Activated CD8-positive, alpha-beta memory T cell treated with anti-CD3 and anti-CD28 coated beads, Interleukin-2, amount 50 U/mL, for 48 hours (primary cell): Measurements from ENCODE around the gene TRRAP.
"Not testable (repeated sequence)": the region's sequence is repeated elsewhere in the genome, so short reads cannot be mapped to it uniquely, and the experiment has no call there.

Experiments used
- DNase-seq: peaks from one replicate; pipeline ENCODE4 v3.0.0-alpha.2; 2020

TRRAP gene

DNA sequence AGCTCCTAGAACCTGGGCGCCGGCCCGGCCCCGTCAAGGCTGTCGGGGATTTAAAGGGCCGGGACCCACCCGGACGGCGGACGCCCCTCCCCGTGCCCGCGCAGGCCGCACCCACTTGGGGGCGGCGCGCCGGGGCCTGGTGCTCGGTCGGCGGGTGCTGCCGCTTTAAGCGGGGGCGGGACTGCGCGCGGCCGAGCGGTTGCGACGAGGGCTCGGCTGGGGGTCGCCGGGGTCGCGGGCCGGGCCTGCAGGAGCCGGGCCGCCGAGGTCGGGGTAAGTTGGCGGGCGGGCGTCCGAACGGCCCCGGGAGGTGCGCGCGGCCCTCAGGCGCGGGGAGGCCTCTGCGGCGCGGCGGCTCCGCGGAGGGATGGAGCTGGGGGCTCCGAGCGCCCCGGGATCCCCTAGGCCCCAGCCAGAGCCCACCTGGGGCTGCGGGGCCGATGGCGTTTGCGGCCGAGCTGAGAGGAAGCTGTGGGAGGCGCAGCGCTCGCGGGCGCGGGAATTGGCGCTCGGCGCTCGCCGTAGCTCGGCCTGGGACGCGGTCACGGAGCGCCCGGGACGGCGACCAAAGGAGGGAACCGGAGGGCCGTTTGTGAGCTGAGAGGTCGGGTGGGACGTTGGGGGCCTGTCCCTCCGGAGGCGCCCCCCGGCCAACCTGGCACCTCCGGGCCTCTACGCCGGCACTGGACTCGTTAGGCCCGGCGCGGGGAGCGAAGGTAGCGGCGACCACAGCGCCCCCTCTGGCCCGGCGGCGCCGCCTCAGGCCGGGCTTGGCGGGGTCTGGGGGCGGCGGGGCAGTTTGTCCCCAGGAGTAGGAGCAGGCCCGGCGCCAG, at the start of gene TRRAP:
Gene TRRAP, plus strand, starts transcription at position 168 of the 833 bp plus-strand sequence. CDS start 2,619 bp downstream, outside the sequence.
- peak; percentile 91 for DNase-seq

DNA sequence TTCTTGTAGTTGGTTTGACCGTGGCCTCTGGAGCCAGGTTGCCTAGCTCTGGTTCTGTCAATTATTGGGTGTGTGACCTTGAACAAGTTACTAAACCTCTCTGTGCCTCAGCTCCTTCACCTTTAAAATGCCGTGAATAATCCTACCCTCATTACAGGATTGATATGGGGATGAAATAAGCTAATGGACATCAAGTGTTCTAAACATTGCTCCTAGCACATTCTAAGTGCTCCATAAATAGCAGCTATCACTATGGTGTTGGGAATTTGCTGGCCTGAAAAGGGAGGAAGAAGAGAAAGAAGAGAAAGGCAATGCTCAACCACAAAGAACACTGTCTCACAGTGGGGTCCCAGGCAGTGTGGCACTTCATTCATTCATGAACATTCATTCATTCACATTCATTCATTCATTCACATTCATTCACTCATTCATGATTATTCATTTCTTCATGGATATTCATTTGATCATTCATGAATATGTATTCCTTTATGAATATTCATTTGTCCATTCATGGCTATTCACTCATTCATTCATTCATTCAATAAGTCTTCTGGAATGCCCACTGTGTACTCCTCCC, 47.3 kb upstream of the TRRAP start:
- no peak for DNase-seq

DNA sequence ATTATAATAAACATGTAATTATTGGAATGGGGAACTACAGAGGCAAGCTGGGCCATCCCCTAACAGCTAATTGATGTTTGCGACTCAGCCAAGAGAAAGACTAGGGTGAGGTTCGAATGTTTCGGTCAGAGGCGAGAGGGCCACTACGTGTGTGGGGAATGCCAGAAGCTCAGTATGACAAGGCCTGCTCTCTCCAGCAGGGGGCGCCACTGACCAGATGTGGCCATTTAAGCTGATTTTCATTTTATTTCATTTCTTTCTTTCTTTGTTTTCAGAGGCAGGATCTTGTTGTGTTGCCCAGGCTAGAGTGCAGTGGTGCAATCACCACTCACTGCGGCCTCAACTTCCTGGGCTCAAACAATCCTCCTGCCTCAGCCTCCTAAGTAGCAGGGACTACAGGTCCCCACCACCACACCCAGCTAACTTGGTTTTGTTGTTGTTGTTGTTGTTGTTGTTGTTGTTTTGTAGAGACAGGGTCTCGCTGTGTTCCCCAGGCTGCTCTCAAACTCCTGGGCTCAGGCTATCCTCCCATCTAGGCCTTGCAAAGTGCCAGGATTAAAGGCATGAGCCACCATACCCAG, 46.6 kb upstream of the TRRAP start:
- DNase-seq, result peak; percentile 86

DNA sequence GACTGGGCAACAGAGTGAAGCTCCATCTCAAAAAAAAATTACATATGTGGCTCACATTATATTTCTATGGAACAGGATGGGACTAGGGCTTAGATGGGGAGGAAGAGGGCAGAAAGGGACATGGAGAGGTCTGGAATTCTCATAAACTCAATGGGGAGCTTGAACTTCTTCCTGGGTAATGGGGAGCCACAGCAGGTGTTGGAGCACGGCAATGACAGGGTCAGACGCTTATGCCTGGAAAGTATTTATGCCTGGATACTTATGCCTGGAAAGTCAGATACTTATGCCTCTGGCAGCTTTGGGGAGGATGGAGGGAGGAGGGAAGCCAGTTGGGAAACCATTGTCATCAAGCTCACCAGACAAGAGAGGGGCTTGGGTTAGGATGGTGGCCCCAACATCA, 45.3 kb upstream of the TRRAP start:
- DNase-seq, result no peak

DNA sequence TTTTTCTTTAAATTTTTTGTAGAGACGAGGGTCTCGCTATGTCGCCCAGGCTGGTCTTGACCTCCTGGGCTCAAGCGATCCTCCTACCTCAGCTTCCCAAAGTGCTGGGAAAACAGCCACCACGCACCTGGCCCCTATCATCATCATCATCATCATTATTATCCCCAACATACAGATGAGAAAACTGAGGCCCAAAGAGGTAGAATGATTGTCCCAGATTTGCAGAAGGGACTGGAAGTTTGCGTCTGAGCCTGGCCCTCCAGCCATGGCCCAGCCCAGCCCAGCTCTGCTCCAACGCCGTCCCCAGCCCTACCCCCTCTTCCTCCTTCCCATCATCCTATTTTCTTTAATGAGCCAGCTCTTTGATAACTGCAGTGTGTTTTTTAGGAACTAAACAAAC, 43.4 kb upstream of the TRRAP start:
- no peak for DNase-seq

DNA sequence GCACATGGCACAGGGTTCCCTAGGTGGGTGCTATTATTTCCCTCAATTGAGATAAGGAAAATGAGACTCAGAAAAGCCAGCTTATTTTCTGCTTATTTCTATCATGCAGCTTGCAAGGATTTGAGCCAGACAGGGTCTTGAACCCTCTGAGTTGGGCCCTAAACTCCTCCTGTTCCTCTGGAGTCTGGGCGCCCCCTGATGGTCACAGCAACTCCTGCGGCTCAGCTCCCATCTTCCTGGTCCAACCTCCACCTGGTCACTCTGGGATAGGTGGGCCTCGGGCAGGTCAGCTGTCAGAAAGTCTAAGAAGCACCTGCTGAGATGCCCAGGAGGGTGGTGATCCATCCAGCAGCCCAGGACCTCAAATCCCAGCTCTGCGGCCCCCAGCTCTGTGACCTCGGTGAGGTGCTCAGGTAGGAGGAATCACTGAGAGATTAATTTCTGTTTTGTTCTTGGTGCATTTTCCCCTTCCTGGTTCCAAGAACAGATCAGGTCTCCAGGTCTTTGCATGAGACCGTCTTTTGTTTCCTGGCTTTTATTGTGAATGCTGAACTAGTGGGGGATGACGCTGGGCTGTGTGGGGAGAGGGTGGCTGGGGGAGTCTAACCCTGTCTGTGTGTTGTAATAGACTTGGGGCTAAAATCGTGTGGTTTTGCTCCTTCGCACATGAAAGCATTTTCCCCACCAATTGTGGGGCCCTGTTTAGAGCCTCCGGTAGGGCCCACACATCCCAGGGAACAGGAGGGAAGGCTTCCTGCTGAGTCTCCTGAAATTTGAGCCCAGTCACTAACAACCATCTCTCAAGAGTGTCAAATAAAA, 41.3 kb upstream of the TRRAP start:
- DNase-seq, result peak; percentile 65

DNA sequence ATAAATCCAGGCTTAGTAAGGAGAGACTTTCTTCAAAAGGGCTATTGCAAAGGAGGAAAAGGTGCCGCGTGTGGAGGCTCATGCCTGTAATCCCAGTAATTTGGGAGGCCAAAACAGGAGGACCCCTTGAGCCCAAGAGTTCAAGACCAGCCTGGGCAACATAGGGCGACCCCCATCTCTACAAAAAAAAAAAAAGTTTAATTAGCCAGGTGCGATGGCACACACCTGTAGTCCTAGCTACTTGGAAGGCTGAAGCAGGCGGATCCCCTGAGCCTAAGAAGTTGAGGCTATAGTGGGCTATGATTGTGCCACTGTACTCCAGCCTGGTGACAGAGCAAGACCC, 40.7 kb upstream of the TRRAP start:
- no peak for DNase-seq

DNA sequence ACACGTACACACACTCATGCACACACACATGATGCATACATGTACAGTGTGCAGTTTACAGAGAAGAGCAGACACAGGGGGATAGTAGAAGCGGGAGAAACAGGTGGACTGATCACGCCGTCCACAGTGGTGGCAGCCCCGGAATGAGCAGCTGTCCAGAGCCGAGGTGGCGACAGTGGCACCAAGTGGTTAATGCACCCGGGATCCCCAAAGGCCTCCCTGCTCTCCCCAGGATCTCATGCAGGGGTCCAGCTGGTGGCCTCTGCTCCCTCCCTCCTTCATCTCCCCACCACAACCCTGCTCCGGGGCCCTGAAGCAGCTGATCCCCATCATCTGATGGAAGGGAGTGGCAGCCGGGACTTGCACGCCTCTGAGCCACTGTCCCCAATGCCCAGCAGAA, 38.2 kb upstream of the TRRAP start:
- no peak for DNase-seq

DNA sequence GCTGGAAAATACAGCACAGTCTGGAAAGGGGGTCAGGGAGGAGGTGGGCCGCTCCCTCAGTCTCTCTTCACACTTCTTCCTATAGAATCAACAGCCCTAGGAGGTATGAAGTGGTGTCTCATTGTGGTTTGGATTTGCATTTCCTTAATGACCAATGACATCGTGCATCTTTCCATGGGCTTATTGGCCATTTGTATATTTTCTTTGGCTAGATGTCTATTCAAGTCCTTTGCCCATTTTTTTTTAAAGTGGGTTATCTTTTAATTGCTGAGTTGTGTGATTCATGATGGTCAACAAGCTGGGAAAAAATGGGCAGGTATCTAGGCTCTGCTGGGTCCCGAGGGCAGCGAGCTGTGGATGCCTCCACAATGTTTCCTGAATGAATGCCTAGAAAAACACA, 37.6 kb upstream of the TRRAP start:
- DNase-seq, result no peak

DNA sequence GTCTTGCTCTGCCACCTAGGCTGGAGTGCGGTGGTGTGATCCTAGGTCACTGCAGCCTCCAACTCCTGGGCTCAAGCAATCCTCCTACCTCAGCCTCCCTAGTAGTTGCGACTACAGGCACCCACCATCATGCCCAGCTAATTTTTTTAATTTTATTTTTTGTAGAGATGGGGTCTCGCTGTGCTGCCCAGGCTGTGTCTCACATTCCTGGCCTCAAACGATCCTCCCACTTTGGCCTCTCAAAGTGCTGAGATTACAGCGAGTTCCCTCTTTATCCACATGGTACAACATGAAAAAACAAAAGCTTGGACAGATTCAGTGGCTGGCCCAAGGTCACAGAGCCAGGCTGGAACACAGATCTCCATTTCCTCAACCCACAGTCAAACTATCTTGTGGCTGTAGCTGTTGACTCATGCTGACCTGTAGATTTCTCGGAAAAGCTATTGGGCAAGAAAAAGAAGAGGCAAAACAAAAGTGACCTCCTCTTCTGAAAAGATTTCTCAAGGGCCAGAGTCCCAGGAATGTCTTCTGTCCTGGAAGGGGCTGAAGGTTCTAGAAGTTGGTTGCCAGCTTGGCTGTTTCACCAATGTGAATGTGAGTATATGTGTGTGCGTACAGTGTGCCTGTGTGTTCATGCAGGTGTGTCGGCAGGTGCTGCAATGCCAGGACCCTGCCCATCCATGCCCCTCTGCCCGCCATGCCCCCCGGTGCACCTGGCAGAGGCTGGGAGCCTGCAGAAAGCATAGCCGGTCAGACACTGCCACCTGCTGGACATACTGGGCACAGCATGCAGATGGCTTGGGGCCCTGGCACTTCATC, 36.9 kb upstream of the TRRAP start:
- peak; percentile 93 for DNase-seq

DNA sequence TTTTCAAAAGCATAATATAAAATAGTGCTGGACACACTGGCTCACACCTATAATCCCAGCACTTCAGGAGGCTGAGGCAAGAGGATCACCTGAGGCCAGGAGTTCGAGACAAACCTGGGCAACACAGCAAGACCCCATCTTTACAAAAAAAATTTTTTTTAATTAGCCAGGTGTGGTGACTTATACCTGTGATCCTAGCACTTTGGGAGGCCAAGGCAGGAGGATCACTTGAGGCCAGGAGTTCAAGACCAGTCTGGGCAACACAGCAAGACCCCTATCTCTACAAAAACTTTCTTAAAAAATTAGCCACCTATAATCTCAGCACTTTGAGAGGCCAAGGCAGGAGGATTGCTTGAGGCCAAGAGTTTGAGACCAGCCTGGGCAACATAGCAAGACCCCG, 35.8 kb upstream of the TRRAP start:
- DNase-seq, result not testable (repeated sequence)

DNA sequence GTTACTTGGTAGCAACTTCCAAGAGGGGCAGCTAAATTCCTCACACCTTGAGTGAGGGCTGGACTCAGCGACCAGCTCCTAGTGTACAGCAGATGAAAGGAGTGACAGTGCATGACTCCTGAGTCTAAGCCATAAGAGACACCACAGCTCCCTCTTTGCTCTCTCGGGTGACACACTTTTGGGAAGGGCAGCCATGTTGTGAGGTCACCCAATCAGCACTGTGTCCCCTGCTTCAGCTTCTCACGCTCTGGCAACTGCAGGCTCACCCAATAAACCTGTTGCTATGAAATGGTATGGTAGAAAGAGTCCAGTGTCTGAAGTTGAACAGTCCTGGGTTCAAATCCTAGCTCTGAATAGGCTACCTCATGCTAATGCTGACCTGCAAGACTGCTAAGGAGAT, 29.4 kb upstream of the TRRAP start:
- DNase-seq, result no peak

DNA sequence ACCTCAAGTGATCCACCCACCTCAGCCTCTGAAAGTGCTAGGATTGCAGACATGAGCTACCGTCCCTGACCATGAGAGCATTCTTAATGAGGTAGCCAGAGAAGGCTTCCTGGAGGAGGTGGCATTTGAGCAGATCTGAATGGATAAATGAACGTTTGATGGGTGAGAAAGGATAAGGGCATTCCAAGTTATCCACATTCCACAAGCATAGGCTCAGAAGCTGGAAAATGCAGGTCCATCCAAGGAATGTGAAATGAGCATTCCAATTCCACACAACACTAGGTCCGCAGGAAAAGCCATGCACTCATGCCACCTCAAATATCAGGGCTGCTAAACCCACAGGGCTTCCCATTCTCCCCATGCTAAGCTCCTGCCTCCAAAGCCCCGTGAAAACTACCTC, 25.5 kb upstream of the TRRAP start:
- no peak for DNase-seq

DNA sequence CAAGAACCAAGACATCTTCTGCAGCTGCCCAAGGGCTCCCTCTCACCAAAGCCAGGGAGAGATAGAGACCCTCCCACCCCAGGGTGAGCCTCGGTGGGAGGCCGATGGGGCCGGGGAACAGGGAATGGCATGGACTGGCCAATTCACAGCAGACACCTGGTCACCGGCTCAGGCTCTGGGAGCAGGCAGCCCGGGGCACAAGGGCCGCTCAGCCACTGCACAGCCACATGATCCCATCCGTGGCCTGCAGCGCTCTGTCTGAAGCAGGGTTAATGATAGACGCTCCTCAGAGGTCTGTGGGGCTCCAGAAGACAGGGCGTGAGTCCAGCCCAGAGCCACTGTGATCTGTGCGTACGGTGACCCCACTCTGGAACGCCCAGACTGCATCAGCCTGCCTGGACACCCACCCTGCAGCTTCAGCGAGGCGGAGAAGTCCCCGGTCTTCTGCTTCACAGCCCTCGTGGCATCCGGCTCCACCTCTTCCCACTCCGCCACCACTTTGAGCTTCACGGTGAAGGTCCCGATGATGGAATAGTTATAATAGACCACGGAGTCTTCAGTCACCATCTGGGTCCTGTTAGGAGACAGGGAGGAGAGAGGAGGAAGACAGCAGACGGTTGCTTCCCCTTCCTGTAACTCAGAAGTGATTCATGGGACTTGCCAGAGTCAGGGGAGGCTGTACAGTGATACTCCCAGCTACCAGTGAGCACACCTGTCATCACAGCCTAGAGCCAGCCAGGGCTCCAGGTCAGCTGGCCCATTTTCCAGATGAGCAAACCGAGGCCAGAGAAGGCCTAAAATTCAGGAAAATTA, 22.5 kb upstream of the TRRAP start:
- DNase-seq, result no peak

DNA sequence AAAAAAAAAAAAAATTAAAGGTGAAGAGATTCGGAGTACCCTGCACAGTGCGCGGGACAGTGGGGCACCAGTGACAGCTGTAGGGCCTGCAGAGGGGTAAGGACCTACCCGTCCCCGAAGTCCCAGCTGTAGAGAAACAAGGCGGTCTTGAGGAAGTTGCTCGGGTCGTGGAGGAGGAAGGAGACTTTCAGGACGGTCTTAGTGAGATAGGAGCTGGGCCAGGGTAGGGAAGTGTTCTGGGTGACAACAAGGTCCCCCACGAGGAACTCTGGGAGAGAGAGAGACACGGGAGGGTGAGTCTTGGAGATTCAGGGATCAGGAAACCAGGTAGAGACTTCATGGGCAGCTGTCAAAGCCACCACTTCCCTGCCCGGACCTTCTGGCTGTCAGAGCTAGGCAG, 18.3 kb upstream of the TRRAP start:
- DNase-seq, result no peak

DNA sequence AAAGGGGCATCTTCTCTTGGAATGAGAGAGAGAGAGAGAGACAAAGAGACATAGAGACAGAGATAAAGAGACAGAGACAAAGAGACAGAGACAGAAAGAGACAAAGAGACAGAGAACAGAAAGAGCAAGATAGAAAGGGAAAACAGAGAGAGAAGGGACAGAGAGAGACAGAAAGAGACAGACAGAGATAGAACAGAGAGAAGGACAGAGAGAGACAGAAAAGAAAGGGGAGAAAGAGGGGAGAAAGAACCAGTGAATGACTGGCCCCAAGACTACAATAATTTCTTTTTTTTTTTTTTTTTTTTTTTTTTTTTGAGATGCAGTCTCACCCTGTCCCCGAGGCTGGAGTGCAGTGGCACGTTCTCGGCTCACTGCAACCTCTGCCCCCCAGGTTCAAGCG, 16.1 kb upstream of the TRRAP start:
- DNase-seq, result no peak

DNA sequence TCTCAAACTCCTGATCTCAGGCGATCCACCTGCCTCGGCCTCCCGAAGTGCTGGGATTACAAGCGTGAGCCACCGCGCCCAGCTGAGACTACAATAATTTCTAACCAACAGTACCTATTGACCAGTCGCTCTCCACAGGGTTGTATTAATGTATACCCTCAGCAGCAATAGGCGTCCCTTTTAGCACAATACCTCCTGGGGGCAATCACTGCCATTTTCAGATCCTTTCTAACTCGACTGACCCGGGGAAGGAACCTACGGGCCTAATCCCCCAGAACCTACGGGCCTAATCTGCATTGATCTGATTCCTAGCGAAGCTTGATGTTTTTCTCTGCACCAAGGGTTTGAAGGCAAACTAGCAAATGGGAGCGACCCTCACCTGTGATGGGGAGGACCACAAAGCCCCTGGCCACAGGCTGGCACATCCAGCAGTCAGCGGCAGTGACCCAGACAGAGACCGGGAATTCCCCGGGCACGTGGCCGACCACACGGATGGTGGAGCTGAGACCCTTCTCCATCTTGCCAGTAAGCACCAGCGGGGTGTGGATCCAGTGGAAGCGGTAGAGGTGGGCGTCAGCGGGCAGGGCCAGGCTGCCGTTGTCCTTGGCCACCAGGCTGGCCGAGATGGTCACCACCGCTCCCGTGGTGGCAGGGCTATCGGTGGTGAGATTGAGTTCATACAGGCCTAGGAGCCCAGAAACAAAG, 15.5 kb upstream of the TRRAP start:
- no peak for DNase-seq

DNA sequence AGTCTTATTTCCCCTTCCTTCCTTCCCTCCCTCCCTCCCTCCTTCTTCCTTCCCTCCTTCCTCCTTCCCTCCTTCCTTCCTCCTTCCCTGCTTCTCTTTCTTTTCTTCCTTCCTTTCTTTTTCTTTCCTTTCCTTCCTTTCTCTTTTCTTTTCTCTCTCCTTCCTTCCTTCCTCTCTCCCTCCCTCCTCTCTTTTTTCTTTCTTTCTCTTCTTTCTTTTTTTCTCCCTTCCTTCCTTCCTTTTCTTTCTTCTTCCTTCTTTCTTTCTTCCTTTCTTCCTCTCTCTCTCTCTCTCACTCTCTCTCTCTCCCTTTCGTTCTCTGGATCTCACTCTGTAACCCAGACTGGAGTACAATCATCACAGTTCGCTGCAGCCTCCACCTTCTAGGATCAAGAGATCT, 14.7 kb upstream of the TRRAP start:
- DNase-seq, result no peak

DNA sequence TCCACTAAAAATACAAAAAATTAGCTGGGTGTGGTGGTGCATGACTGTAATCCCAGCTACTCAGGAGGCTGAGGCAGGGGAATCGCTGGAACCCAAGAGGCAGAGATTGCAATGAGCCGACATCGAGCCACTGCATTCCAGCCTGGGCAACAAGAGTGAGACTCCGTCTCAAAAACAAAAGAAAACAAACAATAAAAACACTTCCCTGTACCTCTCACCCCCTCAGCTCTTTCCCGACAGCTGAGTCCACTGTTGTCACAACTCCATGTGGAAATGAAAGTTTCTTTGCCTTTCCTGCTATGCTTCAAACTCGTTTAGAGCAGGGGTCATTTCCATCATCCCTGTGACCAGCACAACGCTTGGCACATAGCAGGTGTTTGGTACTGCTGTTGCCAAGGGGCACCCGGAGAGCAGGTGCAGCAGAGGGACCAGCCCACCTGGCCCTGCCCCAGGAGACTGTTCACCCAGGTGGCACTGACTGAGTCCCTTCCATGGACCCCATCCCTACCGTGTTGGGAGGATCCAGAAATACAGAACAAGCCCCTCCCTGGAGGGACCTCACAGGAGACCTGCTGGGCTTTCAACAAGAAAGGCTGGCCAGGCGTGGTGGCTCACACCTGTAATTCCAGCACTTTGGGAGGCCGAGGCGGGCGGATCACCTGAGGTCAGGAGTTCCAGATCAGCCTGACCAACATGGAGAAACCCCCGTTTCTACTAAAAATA, 13.4 kb upstream of the TRRAP start:
- no peak for DNase-seq

DNA sequence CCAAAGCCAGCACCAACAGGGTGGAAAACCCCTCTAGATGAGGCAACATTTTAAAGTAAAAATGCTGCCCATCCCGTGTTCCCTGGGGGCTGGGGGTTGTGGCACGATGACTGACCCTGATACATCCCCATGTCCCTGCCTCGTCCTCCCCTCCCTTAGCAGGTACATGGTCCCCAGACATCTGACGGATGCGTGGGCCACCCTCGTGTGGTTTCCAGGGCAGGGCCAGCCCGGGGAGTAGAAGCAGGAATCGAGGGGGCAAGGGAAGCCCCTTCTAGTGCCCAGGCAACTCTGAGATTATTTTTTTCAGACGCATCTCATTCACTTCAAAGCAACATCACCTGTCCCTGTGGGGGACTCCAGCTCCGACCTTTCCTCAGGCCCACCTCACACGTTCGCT, 12.0 kb upstream of the TRRAP start:
- DNase-seq, result no peak
